Mesenchymal stem cell (in vitro differentiated cells and primary cell): ENCODE data around the gene SOCS1.

ENCODE experiments used
- DNase-seq: peaks from one replicate; pipeline ENCODE4 v3.0.0-alpha.2; 2013
- H2AFZ ChIP-seq: one replicate; pipeline ENCODE4 v1.6.1; 2013; ENCODE audit warnings: low read depth, mild to moderate bottlenecking, control low read depth, inconsistent platforms, low read length, moderate library complexity
- H2AK5ac ChIP-seq: 2 replicates; pipeline ENCODE4 v1.6.1; 2013; ENCODE audit warnings: low read length, moderate library complexity, mild to moderate bottlenecking, inconsistent platforms; ENCODE audit not compliant: severe bottlenecking
- H2BK120ac ChIP-seq: one replicate; pipeline ENCODE4 v1.6.1; 2013; ENCODE audit warnings: low read depth, mild to moderate bottlenecking, inconsistent platforms, low read length, moderate library complexity
- H2BK12ac ChIP-seq, 2 experiments: one replicate each; pipeline ENCODE4 v1.6.1; 2013; ENCODE audit warnings: inconsistent platforms in 2 of 2, low read length in 2 of 2, mild to moderate bottlenecking in 2 of 2, moderate library complexity in 2 of 2, control low read depth in 1 of 2
- H2BK15ac ChIP-seq: one replicate; pipeline ENCODE4 v1.6.1; 2013; ENCODE audit warnings: mild to moderate bottlenecking, low read depth, inconsistent platforms; ENCODE audit not compliant: poor library complexity, severe bottlenecking
- H2BK5ac ChIP-seq: 2 replicates; pipeline ENCODE4 v1.6.1; 2013; ENCODE audit warnings: low read depth, mild to moderate bottlenecking, low read length, control low read depth, inconsistent platforms; ENCODE audit not compliant: poor library complexity, severe bottlenecking
- H3K14ac ChIP-seq, 2 experiments: one replicate each; pipeline ENCODE4 v1.6.1; 2013; ENCODE audit warnings: inconsistent platforms in 2 of 2, low read length in 2 of 2, control low read depth in 1 of 2, mild to moderate bottlenecking in 1 of 2, moderate library complexity in 1 of 2
- H3K18ac ChIP-seq, 2 experiments: one replicate each; pipeline ENCODE4 v1.6.1; 2013; ENCODE audit warnings: inconsistent platforms in 2 of 2, low read length in 2 of 2, control low read depth in 1 of 2, low read depth in 1 of 2, mild to moderate bottlenecking in 1 of 2
- H3K23ac ChIP-seq, 2 experiments: one replicate each; pipeline ENCODE4 v1.6.1; 2013; ENCODE audit warnings: inconsistent platforms in 2 of 2, low read length in 2 of 2, mild to moderate bottlenecking in 2 of 2, moderate library complexity in 2 of 2, control low read depth in 1 of 2
- H3K27ac ChIP-seq: 2 replicates; pipeline ENCODE4 v1.5.1; 2013; ENCODE audit warnings: mild to moderate bottlenecking, moderate library complexity, low read length, control low read depth, inconsistent platforms; ENCODE audit not compliant: poor library complexity, severe bottlenecking
- H3K27me3 ChIP-seq, 2 experiments: 2 replicates each; pipeline versions ENCODE4 v1.6.1 to v1.7.0; 2013; ENCODE audit warnings: low read length in 2 of 2, mild to moderate bottlenecking in 2 of 2, moderate library complexity in 2 of 2, control low read depth in 1 of 2, inconsistent platforms in 1 of 2; ENCODE audit not compliant: control insufficient read depth in 1 of 2, insufficient read depth in 1 of 2
- H3K36me3 ChIP-seq, 2 experiments: 2 replicates each; pipeline versions ENCODE4 v1.6.1 to v1.7.0; 2013; ENCODE audit warnings: low read length in 2 of 2, control low read depth in 1 of 2, inconsistent platforms in 1 of 2, low read depth in 1 of 2, mild to moderate bottlenecking in 1 of 2; ENCODE audit not compliant: insufficient read depth in 2 of 2, control insufficient read depth in 1 of 2
- H3K4ac ChIP-seq, 2 experiments: one replicate each; pipeline ENCODE4 v1.6.1; 2013; ENCODE audit warnings: inconsistent platforms in 2 of 2, low read length in 2 of 2, mild to moderate bottlenecking in 2 of 2, moderate library complexity in 2 of 2, control low read depth in 1 of 2, low read depth in 1 of 2
- H3K4me1 ChIP-seq: 2 replicates; pipeline ENCODE4 v1.6.1; 2013; ENCODE audit warnings: low read depth, low read length, control low read depth; ENCODE audit not compliant: control insufficient read depth, insufficient read depth
- H3K4me2 ChIP-seq: 2 replicates; pipeline ENCODE4 v1.6.1; 2013; ENCODE audit warnings: low read length, mild to moderate bottlenecking, inconsistent platforms; ENCODE audit not compliant: poor library complexity, severe bottlenecking
- H3K4me3 ChIP-seq, 2 experiments: 2 replicates each; pipeline versions ENCODE4 v1.5.1 to v1.7.0; 2013; ENCODE audit warnings: low read length in 2 of 2, mild to moderate bottlenecking in 2 of 2, control low read depth in 1 of 2, low read depth in 1 of 2; ENCODE audit not compliant: insufficient read depth in 1 of 2
- H3K79me1 ChIP-seq: replicated peaks from 2 replicates; pipeline ENCODE4 v1.6.1; 2013; ENCODE audit warnings: mild to moderate bottlenecking, control low read depth, low read length, inconsistent platforms; ENCODE audit not compliant: poor library complexity, severe bottlenecking
- H3K9ac ChIP-seq: 2 replicates; pipeline ENCODE4 v1.7.0; 2013; ENCODE audit warnings: mild to moderate bottlenecking, low read length, moderate library complexity
- H3K9me3 ChIP-seq: 2 replicates; pipeline ENCODE4 v1.7.0; 2013; ENCODE audit warnings: mild to moderate bottlenecking, low read length; ENCODE audit not compliant: control insufficient read depth
- H4K8ac ChIP-seq: one replicate; pipeline ENCODE4 v1.6.1; 2013; ENCODE audit warnings: inconsistent platforms, mild to moderate bottlenecking, low read length, moderate library complexity
- H4K91ac ChIP-seq: one replicate; pipeline ENCODE4 v1.6.1; 2013; ENCODE audit warnings: mild to moderate bottlenecking, low read length, inconsistent platforms
- WGBS: methylation state at CpG from one replicate; pipeline ENCODE4 v1.1.7; 2013; ENCODE audit warnings: mixed read lengths; 5-methylcytosine and 5-hydroxymethylcytosine counted together

SOCS1 gene

GRCh38 chr16:11215935-11216556 lies 40.0 kb downstream of the SOCS1 start:
- Histone ChIP-seq H2BK120ac (no peak overlapping the region), H3K18ac (no peak overlapping the region), H3K4me1 (peaks cover 5% of the 10 kb centered on the region), H3K79me1 (no peaks in the 10 kb centered on the region), H4K91ac (no peak overlapping the region), H3K23ac (no peak overlapping the region), H3K4ac (no peak overlapping the region), H2BK15ac (no peak overlapping the region), H3K36me3 (no peaks in the 10 kb centered on the region), H2AK5ac (no peak overlapping the region), H3K4me3 (no peak overlapping the region), H3K9ac (no peak overlapping the region), H3K4me2 (no peak overlapping the region), H2BK5ac (no peak overlapping the region), H4K8ac (no peak overlapping the region), H2AFZ (no peak overlapping the region), H3K27ac (no peak overlapping the region), H3K14ac (no peak overlapping the region), H3K27me3 (peaks cover 8 to 12% of the 10 kb centered on the region in 2 experiments), H2BK12ac (no peak overlapping the region), H3K9me3 (peaks cover 30% of the 10 kb centered on the region)
- WGBS: 95% methylated on average over 2 of the region's 3 CpGs
- DNase-seq: no peak

- no peak overlapping the region for H2AFZ ChIP-seq
- WGBS: 88% methylated on average over 6 of the region's 7 CpGs
- H3K9ac ChIP-seq: no peak overlapping the region
Observed at GRCh38 chr16:11213799-11214198, 42.2 kb downstream of the SOCS1 start.

GRCh38 chr16:11213373-11213772 lies 42.6 kb downstream of the SOCS1 start:
- Histone ChIP-seq H3K9ac (no peak overlapping the region), H3K27ac (no peak overlapping the region), H3K4me3 (no peak overlapping the region), H2BK12ac (no peak overlapping the region), H3K4me1 (peaks cover 5% of the 10 kb centered on the region), H2BK120ac (no peak overlapping the region), H3K36me3 (no peaks in the 10 kb centered on the region), H4K91ac (peak overlapping the region; percentile 34), H3K4me2 (no peak overlapping the region), H2BK15ac (no peak overlapping the region), H3K27me3 (peaks cover 8 to 12% of the 10 kb centered on the region in 2 experiments), H3K79me1 (no peaks in the 10 kb centered on the region), H3K23ac (no peak overlapping the region), H3K18ac (peak overlapping the region; percentile 1 to 6), H3K9me3 (peaks cover 22% of the 10 kb centered on the region), H2BK5ac (no peak overlapping the region), H4K8ac (no peak overlapping the region), H3K14ac (peak overlapping the region in 1 of 2 experiments; percentile 15), H3K4ac (no peak overlapping the region), H2AK5ac (no peak overlapping the region), H2AFZ (no peak overlapping the region)
- WGBS: 90% methylated on average over 5 of the region's 5 CpGs
- DNase-seq: no peak

More at GRCh38 chr16:11213799-11214198, 42.2 kb downstream of the SOCS1 start:
- Histone ChIP-seq H3K23ac (no peak overlapping the region), H4K8ac (no peak overlapping the region), H3K14ac (no peak overlapping the region), H2BK15ac (peak overlapping the region; percentile 20), H3K4me2 (no peak overlapping the region), H3K79me1 (no peaks in the 10 kb centered on the region), H3K27ac (no peak overlapping the region), H3K4me3 (no peak overlapping the region), H2BK5ac (no peak overlapping the region), H2AK5ac (no peak overlapping the region), H3K18ac (no peak overlapping the region), H3K36me3 (no peaks in the 10 kb centered on the region), H2BK120ac (no peak overlapping the region), H3K4ac (no peak overlapping the region), H2BK12ac (no peak overlapping the region), H4K91ac (no peak overlapping the region), H3K4me1 (peaks cover 5% of the 10 kb centered on the region), H3K9me3 (peaks cover 25% of the 10 kb centered on the region), H3K27me3 (peaks cover 8 to 12% of the 10 kb centered on the region in 2 experiments)
- DNase-seq: no peak

GRCh38 chr16:11212798-11213196 lies 43.2 kb downstream of the SOCS1 start:
- no peak overlapping the region for H2BK12ac ChIP-seq
- no peak overlapping the region for H3K18ac ChIP-seq
- 83% methylated on average over 16 of the region's 16 CpGs for WGBS
- no peaks in the 10 kb centered on the region for H3K79me1 ChIP-seq
- peaks cover 8 to 12% of the 10 kb centered on the region in 2 experiments for H3K27me3 ChIP-seq
- no peak overlapping the region for H2BK15ac ChIP-seq
- no peak overlapping the region for H2AK5ac ChIP-seq
- no peak overlapping the region for H2BK5ac ChIP-seq
- no peak overlapping the region for H3K27ac ChIP-seq
- no peak overlapping the region for H3K4me2 ChIP-seq
- H3K14ac ChIP-seq: peak overlapping the region in 1 of 2 experiments; percentile 15
- H3K36me3 ChIP-seq: no peaks in the 10 kb centered on the region
- H3K23ac ChIP-seq: no peak overlapping the region
- peaks cover 22% of the 10 kb centered on the region for H3K9me3 ChIP-seq
- no peak overlapping the region for H4K91ac ChIP-seq
- no peak overlapping the region for H3K9ac ChIP-seq
- no peak overlapping the region for H2AFZ ChIP-seq
- H4K8ac ChIP-seq: no peak overlapping the region
- DNase-seq: no peak
- H3K4me1 ChIP-seq: peaks cover 5% of the 10 kb centered on the region
- H2BK120ac ChIP-seq: no peak overlapping the region
- H3K4ac ChIP-seq: no peak overlapping the region
- peak overlapping the region in 1 of 2 experiments; percentile 7 for H3K4me3 ChIP-seq
